ENCODE measurements around the gene WDR91.
"Not testable (repeated sequence)": the region's sequence is repeated elsewhere in the genome, so short reads cannot be mapped to it uniquely, and the experiment has no call there.

DNA sequence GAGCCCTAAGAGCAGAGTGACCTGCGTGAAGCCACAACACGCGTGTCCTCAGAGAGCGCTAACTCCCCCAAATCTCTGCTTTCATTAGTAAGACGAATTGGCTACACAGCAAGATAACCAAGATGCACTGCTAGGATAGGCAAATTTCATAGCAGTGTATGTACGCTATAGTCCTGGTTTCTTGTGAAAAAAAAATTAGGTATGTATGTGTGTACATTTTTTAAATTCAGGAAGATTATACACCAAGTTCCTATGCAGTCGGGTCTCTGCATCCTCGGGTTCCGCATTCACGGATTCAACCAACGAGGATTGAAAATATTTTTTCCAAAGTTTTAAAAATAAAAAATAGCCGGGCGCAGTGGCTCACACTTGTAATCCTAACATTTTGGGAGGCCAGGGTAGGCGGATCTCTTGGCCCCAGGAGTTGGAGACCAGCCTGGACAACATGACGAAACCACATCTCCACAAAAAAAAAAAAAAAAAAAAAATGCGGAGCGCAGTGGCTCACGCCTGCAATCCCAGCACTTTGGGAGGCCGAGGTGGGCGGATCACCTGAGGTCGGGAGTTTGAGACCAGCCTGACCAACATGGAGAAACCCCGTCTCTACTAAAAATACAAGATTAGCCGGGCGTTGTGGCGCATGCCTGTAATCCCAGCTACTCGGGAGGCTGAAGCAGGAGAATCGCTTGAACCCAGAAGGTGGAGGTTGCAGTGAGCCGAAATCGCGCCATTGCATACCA is 790 bp upstream of the WDR91 start:
- TF ChIP-seq, protein P1, sequence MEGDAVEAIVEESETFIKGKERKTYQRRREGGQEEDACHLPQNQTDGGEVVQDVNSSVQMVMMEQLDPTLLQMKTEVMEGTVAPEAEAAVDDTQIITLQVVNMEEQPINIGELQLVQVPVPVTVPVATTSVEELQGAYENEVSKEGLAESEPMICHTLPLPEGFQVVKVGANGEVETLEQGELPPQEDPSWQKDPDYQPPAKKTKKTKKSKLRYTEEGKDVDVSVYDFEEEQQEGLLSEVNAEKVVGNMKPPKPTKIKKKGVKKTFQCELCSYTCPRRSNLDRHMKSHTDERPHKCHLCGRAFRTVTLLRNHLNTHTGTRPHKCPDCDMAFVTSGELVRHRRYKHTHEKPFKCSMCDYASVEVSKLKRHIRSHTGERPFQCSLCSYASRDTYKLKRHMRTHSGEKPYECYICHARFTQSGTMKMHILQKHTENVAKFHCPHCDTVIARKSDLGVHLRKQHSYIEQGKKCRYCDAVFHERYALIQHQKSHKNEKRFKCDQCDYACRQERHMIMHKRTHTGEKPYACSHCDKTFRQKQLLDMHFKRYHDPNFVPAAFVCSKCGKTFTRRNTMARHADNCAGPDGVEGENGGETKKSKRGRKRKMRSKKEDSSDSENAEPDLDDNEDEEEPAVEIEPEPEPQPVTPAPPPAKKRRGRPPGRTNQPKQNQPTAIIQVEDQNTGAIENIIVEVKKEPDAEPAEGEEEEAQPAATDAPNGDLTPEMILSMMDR (IDR thresholded peaks at IDR 0.05), result not testable (repeated sequence)
- not testable (repeated sequence) for TF ChIP-seq POLR2A, EP300 (IDR thresholded peaks at IDR 0.05)
